CD4-positive, alpha-beta T cell (primary cell): ENCODE measurements around the gene DNAH17. TPM values are rescaled to one million over a fixed set of nuclear protein-coding genes. Genes with fewer than 3 reads are reported as not detected.

Source experiments
- ATAC-seq: fragments of 200-7000 bp; cut with Tn5 transposase; one replicate; pipeline ENCODE4 v1.10.0; 2022; ENCODE audit warnings: mild to moderate bottlenecking; ENCODE audit not compliant: poor library complexity
- CTCF ChIA-PET: fragments of 350-600 bp; sonication (Branson Sonifier 250); formaldehyde crosslinking; loops from one replicate; lab custom pipeline; 2021; ENCODE audit warnings: antibody characterized with exemption, inconsistent platforms; lab: Charles Lee
- POLR2A ChIA-PET: fragments of 350-600 bp; sonication (Branson Sonifier 250); formaldehyde crosslinking; loops from one replicate; lab custom pipeline; 2021; ENCODE audit warnings: antibody characterized with exemption, inconsistent platforms; lab: Charles Lee
- DNase-seq, 14 experiments: peaks; one replicate each; pipeline ENCODE4 v3.0.0-alpha.2; 2013 to 2020; ENCODE audit warnings: mixed read lengths in 2 of 14
- H3K27ac ChIP-seq, 2 donors: one replicate each; pipeline versions ENCODE4 v1.5.1 to v1.7.0; 2013; ENCODE audit warnings: low read length in 2 of 2, low read depth in 1 of 2, mild to moderate bottlenecking in 1 of 2
- H3K27me3 ChIP-seq, 2 experiments: 1 replicate in 1 of 2; 2 replicates in 1 of 2; pipeline versions ENCODE4 v1.6.1 to v1.7.0; 2013; ENCODE audit warnings: low read length in 2 of 2, control low read depth in 1 of 2, mild to moderate bottlenecking in 1 of 2, moderate library complexity in 1 of 2; ENCODE audit not compliant: insufficient read depth in 2 of 2, control insufficient read depth in 1 of 2
- H3K36me3 ChIP-seq: one replicate; pipeline ENCODE4 v1.6.1; 2013; ENCODE audit warnings: low read length, control low read depth; ENCODE audit not compliant: insufficient read depth
- H3K4me1 ChIP-seq: one replicate; pipeline ENCODE4 v1.6.1; 2013; ENCODE audit warnings: low read length, control low read depth; ENCODE audit not compliant: insufficient read depth
- H3K4me3 ChIP-seq: one replicate; pipeline ENCODE4 v1.5.1; 2013; ENCODE audit warnings: mild to moderate bottlenecking, low read length, moderate library complexity
- H3K9me3 ChIP-seq, 2 experiments: 1 replicate in 1 of 2; 2 replicates in 1 of 2; pipeline versions ENCODE4 v1.6.1 to v1.7.0; 2013; ENCODE audit warnings: low read length in 2 of 2, mild to moderate bottlenecking in 2 of 2, control low read depth in 1 of 2, moderate library complexity in 1 of 2; ENCODE audit not compliant: control insufficient read depth in 1 of 2, insufficient read depth in 1 of 2
- H3K27ac Mint-ChIP-seq: one replicate; pipeline ENCODE4 v1.8.0; 2020; ENCODE audit warnings: mixed read lengths
- H3K27me3 Mint-ChIP-seq: one replicate; pipeline ENCODE4 v1.8.0; 2021; ENCODE audit warnings: mixed read lengths
- H3K36me3 Mint-ChIP-seq: one replicate; pipeline ENCODE4 v1.8.0; 2021; ENCODE audit warnings: low read depth, mixed read lengths
- H3K4me1 Mint-ChIP-seq: one replicate; pipeline ENCODE4 v1.8.0; 2021; ENCODE audit warnings: low read depth, mixed read lengths
- H3K4me3 Mint-ChIP-seq: one replicate; pipeline ENCODE4 v1.8.0; 2020; ENCODE audit warnings: mild to moderate bottlenecking, mixed read lengths
- H3K9me3 Mint-ChIP-seq: one replicate; pipeline ENCODE4 v1.8.0; 2020; ENCODE audit warnings: mixed read lengths
- CTCF ChIP-seq: fragments of 200-600 bp; IDR thresholded peaks from one replicate; pipeline ENCODE4 v1.8.0; 2022; ENCODE audit warnings: antibody characterized with exemption, mild to moderate bottlenecking
- intact Hi-C, 2 experiments: fragments of 100-400 bp; cut with DNase I in 1 of 2; cut with micrococcal nuclease in 1 of 2; formaldehyde crosslinking; loops; one replicate each; pipeline versions ENCODE4 v1.15.1 to v1.9.0; 2023 to 2025; cut with DNase I, micrococcal nuclease
- total RNA-seq, 174 experiments: library from RNA in 2 of 174; stranded (reverse) in 2 of 174; gene quantifications; one replicate each; pipeline ENCODE4 v1.2.3 and lab custom pipeline; 2021 to 2026

The DNAH17 gene
- total RNA-seq, 2 experiments from 2014 or later, result 0.14 TPM; not detected in 1

- DNase-seq, result no peak
- CTCF ChIA-PET, result interaction anchor here (1.1 kb wide), 2 partner anchors 475 to 546 kb away, joined by 4 to 14 read pairs; no protein-coding TSS in a partner anchor
- intact Hi-C loops, result loop anchor here in 1 of 2 experiments (2.0 to 10.0 kb wide), 4 partner anchors 61 to 346 kb away; no protein-coding TSS in a partner anchor
These were observed 80.9 kb downstream of the DNAH17 start for GRCh38 chr17:78496311-78496710.

GRCh38 chr17:78495634-78496033 is 81.6 kb downstream of the DNAH17 start:
- Histone ChIP-seq H3K27me3 (no peaks in the 10 kb centered on the region), H3K36me3 (no peaks in the 10 kb centered on the region), H3K4me3 (no peak overlapping the region), H3K9me3 (no peaks in the 10 kb centered on the region), H3K27ac (no peak overlapping the region), H3K4me1 (no peaks in the 10 kb centered on the region)
- ChIA-PET POLR2A (no interaction called here), CTCF (interaction anchor here (0.6 kb wide), 1 partner anchor 230 kb away, joined by 3 read pairs; no protein-coding TSS in a partner anchor)
- intact Hi-C loops, result loop anchor here in 1 of 2 experiments (2.0 to 10.0 kb wide), 4 partner anchors 62 to 347 kb away; no protein-coding TSS in a partner anchor
- H3K4me1 Mint-ChIP-seq, result no peaks in the 10 kb centered on the region
- no peaks in the 10 kb centered on the region for H3K9me3 Mint-ChIP-seq
- no peaks in the 10 kb centered on the region for H3K27me3 Mint-ChIP-seq
- ATAC-seq (no peak), DNase-seq (no peak)
- TF ChIP-seq CTCF, result no peak
- no peaks in the 10 kb centered on the region for H3K36me3 Mint-ChIP-seq
- no peak overlapping the region for H3K4me3 Mint-ChIP-seq
- H3K27ac Mint-ChIP-seq, result no peak overlapping the region

More at GRCh38 chr17:78496311-78496710, 80.9 kb downstream of the DNAH17 start:
- H3K27ac ChIP-seq, result no peak overlapping the region
- no peak for ATAC-seq
- H3K27ac Mint-ChIP-seq, result no peak overlapping the region
- H3K27me3 Mint-ChIP-seq, result no peaks in the 10 kb centered on the region
- no peaks in the 10 kb centered on the region for H3K9me3 Mint-ChIP-seq
- no peaks in the 10 kb centered on the region for H3K4me1 ChIP-seq
- POLR2A ChIA-PET, result no interaction called here
- H3K4me1 Mint-ChIP-seq, result no peaks in the 10 kb centered on the region
- no peaks in the 10 kb centered on the region for H3K36me3 ChIP-seq
- no peak for TF ChIP-seq CTCF
- no peaks in the 10 kb centered on the region for H3K9me3 ChIP-seq
- no peak overlapping the region for H3K4me3 ChIP-seq
- H3K4me3 Mint-ChIP-seq, result no peak overlapping the region
- no peaks in the 10 kb centered on the region for H3K36me3 Mint-ChIP-seq
- no peaks in the 10 kb centered on the region for H3K27me3 ChIP-seq

GRCh38 chr17:78494696-78495330 is 82.4 kb downstream of the DNAH17 start:
- H3K9me3 Mint-ChIP-seq, result no peaks in the 10 kb centered on the region
- no peaks in the 10 kb centered on the region for H3K36me3 ChIP-seq
- no peak overlapping the region for H3K27ac ChIP-seq
- no peaks in the 10 kb centered on the region for H3K9me3 ChIP-seq
- no peaks in the 10 kb centered on the region for H3K27me3 Mint-ChIP-seq
- POLR2A ChIA-PET, result no interaction called here
- intact Hi-C loops, result loop anchor here in 1 of 2 experiments (5.0 to 10.0 kb wide), 3 partner anchors 62 to 310 kb away; no protein-coding TSS in a partner anchor
- no peak overlapping the region for H3K4me3 ChIP-seq
- H3K36me3 Mint-ChIP-seq, result no peaks in the 10 kb centered on the region
- H3K27ac Mint-ChIP-seq, result no peak overlapping the region
- CTCF ChIA-PET, result no interaction called here
- H3K4me1 ChIP-seq, result no peaks in the 10 kb centered on the region
- DNase-seq (no peak), ATAC-seq (no peak)
- no peak for TF ChIP-seq CTCF
- H3K27me3 ChIP-seq, result no peaks in the 10 kb centered on the region
- H3K4me1 Mint-ChIP-seq, result no peaks in the 10 kb centered on the region
- H3K4me3 Mint-ChIP-seq, result no peak overlapping the region
